MG63 (cell line): ENCODE measurements around the gene CTU2. TPM values are rescaled to one million over a fixed set of nuclear protein-coding genes. Genes with fewer than 3 reads are reported as not detected.

Experiments
- total RNA-seq: library from RNA; depleted of rRNA; stranded (reverse); fragments of >200 nt; shearing (Covaris generic); gene quantifications from 2 replicates; pipeline ENCODE4 v1.2.3, GENCODE V29; 2014; ENCODE audit warnings: low replicate concordance; rRNA removed

The CTU2 gene
- total RNA-seq, 1 experiment from 2014 or later = 13.6 TPM

Other genes with a start within 250 kb of the CTU2 start
- 10.9 and 13.2 TPM in 2 replicates for gene ZC3H18, start 136.1 kb upstream of the CTU2 start, total RNA-seq
- gene IL17C, start 67.9 kb upstream of the CTU2 start, total RNA-seq = not detected in 2 replicates
- gene CYBA, start 55.5 kb upstream of the CTU2 start, total RNA-seq = 10.7 and 21.2 TPM in 2 replicates
- 16.8 and 25.7 TPM in 2 replicates for gene MVD, start 43.4 kb upstream of the CTU2 start, total RNA-seq
- gene SNAI3, start 20.0 kb upstream of the CTU2 start, total RNA-seq = not detected in 2 replicates
- gene RNF166, start 95 bp upstream of the CTU2 start, total RNA-seq = 16.5 and 20.2 TPM in 2 replicates
- 77.6 and 88.5 TPM in 2 replicates for gene PIEZO1, start 78.7 kb downstream of the CTU2 start, total RNA-seq
- gene CDT1, start 97.3 kb downstream of the CTU2 start, total RNA-seq = 9.3 and 14.3 TPM in 2 replicates
- 290 and 307 TPM in 2 replicates for gene APRT, start 105.4 kb downstream of the CTU2 start, total RNA-seq
- 8.8 and 11.3 TPM in 2 replicates for gene GALNS, start 150.4 kb downstream of the CTU2 start, total RNA-seq
- gene TRAPPC2L, start 150.6 kb downstream of the CTU2 start, total RNA-seq = 34.4 and 35.6 TPM in 2 replicates
- gene PABPN1L, start 160.2 kb downstream of the CTU2 start, total RNA-seq = not detected in 2 replicates